Measurements from ENCODE around the gene LENEP.

The LENEP gene

DNA sequence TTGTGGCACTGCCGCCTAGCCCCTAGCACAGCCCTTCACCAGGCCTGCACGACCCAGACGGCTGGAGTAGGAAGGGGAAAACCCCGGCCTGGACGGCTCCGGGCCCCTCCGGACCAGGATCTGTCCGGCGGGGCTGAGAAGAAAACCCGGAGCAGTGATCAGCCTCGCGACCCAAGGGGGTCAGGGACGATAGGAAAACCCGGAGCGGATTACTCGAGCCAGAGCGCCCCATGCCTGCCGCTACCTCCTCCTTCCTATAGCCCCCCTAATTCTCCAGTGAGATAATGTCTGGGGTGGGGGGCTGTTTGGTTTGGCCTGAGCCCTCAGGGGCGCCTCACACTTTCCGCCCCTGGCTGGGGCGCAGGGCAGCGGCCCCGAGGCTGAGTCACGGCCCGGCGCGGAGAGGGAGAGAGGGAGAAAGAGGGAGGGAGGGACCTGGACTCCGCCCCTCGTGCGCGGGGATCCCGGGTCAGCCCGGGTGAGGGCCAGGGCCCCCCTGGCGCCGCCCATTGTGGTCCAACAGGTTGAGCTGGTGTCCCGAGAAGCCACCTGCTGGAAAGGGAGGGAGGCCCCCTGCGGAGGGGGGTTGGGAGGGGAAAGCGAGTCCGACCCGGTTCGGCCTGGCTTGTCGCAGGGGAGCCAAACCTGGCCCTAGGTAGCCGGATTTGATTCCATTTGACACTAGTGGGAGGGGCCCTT lies 7.5 kb downstream of the LENEP start:
- DNase-seq: peak; percentile 92

GRCh38 chr1:155001425-155001674 lies 8.0 kb downstream of the LENEP start:
- no peak for DNase-seq

DNA sequence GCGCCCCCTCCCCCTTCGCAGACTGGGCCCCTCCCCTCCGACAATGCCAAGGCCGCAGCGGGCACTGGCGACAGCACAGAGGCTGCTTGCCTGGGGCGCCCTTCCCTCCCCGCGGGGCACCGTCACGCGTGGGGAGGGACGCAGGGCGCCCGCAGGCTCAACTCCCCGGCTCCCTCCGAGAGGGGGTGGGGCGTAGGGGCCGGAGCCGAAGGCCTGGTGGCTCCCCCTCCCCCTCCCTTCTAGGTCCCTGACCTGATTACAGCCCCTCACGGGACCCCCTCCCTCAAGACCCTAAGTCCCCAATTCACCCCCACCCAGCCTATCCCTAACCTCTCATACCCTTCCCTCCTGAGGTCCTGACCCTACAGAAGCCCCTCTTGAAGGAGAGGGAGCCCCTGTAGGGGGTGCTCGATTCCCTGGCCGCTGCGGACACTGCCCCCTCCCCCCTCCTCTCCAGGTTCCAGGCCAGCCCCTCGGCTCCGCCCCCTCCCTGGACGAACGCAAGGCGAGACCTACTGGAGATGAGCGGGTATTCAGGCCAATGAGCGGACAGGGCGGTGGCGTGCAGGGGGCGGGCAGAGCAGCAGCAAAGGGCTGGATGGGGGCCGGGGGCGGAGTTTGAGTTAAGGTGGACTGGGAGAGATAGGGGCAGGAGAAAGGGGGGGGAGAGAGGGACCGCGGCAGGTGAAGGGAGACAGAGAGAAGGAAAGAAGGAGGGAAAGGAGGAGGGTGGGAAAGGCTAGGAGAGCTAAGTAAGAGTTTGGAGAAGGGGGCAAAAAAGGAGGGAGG lies 8.5 kb downstream of the LENEP start:
- peak; percentile 98 for DNase-seq

DNA sequence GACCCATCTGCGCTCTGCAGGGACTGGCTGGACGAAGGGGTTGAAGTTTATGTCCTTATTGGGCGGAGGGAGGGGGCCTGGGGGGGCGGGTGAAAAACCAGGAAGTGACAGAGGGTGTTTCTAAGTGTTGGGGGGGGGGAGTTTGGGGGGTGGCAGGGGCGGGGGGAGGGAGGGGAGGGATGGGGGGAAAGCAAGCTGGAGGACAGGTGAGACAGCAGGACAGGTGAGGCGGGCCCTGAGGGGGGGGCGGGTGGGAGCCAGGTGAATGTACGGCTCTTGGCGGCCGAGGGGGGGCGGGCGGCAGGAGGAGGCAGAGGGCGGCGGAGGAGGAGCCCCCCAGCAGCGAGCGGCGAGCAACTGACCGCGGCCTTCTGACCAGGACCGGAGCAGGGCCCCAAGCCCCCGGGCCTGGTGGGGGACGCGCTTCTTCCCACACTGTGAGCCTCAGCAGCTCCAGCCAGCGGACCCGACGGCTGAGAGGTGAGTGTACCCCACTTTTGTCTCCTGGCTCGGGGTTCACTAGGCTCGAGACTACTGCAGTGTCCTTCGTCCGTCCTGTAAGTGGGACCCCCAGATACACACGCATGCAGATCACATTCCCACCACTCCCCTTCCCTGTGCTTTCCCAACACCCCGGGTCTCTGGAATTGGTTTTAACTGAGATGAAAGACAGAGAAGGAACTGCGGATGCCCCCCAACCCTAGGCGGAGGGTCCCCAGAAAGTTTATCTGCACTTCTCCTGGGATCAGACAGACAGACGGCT lies 9.3 kb downstream of the LENEP start, which contains the start of gene ZBTB7B:
TSS of gene ZBTB7B (plus strand) at position 339 of the 763 bp plus-strand sequence. CDS start 11,859 bp downstream, outside the sequence.
- DNase-seq: no peak

GRCh38 chr1:155003227-155003765 lies 9.9 kb downstream of the LENEP start:
- DNase-seq: peak; percentile 70

- no peak for DNase-seq
Observed at GRCh38 chr1:155003766-155004351, 10.5 kb downstream of the LENEP start.

GRCh38 chr1:155004352-155005075 lies 11.1 kb downstream of the LENEP start:
- no peak for DNase-seq

DNA sequence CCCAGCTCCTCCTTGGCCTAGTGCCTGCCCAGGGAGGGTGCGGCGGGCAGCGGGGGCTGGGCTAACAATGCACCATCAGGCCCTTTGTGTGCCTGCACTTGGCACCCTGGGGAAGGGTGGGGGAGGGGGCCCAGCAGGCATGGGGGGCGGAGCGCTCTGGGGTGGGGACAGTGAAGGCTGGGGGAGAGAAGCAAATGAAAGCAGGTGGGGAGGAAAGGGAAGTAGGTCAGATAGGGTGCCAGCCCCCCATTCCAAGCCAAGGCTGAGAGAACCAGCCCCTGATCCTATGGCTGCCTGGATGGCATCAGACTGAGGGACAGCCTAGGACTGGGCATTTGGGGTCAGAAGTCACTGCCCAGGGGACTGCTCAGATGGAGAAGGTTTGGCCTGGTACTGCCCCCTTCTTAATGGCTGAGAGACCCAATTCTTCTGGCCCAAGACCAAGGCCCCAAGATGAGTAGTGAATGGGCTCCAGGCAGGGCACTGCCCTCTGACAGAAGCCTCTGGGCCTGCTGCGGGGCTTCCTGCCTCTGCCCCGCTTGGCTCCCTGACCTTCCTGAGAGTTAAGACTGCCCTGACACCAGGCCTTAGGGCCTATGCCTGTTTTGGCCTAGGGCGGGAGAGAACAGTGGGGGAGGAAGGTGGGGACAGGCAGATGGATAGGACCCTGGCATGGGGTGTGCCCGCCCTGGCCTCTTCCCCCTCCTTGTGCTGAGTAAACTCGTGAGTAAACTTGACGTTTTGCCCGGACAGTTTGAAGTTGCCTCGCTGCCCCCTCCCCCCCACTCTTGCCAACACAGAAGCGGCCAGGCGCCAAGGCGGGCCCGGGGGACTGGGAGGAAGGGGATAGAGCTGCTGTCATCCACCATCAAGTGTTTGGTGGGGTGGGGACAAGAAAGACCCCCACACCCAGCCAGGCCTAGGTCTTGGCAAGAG lies 12.0 kb downstream of the LENEP start:
- no peak for DNase-seq

- peak; percentile 74 for DNase-seq
Observed at GRCh38 chr1:155006601-155007101, 13.3 kb downstream of the LENEP start.

DNA sequence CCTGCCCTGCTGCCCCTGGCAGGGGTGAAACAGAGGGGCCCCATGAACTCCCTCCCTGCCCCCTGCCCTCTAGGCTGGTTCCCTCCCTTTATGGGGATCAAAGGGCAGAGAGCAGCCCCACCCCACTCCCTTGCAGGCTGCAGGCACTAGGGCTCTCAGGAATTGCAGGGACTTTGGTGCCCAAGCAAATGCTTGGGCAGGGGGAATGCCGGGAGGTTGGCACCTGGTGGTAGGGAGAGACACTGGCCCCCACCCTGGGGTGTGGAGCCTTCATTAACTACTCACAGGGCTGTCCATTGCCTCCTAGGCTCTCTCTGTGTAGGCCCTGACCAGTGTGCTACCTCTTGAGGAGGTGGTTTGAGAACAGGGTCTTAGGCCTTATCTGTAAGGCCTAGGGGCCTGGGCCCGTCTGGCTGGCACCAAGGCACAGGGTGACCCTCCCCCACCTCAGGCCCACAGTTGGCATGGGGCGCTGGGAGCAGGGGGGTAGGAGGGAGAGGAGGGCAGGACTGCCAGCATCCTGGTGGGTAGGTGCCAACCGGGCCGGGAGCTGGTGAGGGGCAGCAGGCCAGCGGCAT lies 14.0 kb downstream of the LENEP start:
- DNase-seq: no peak

GRCh38 chr1:155008015-155008941 lies 14.9 kb downstream of the LENEP start:
- DNase-seq: no peak

GRCh38 chr1:155009221-155009711 lies 15.9 kb downstream of the LENEP start:
- no peak for DNase-seq

DNA sequence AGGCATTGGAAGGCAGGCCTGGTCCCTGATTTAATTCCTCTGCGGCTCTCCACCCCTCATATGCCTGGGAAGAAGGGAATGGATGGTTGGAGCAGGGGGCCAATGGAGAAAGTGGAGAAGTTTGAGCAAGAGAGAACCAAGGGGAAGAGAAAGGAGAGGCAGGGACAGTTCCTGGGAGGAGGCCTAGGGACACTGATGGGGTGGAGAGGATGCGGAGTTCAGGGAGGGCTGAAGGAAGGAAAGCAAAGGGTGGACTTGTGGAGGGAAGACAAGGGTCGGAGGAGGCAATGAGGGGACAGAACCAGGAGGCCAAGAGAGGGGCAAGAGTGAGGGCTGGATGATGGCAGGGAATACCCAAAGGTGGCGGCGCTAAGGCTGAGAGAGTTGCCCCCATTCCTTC lies 16.4 kb downstream of the LENEP start:
- no peak for DNase-seq

DNA sequence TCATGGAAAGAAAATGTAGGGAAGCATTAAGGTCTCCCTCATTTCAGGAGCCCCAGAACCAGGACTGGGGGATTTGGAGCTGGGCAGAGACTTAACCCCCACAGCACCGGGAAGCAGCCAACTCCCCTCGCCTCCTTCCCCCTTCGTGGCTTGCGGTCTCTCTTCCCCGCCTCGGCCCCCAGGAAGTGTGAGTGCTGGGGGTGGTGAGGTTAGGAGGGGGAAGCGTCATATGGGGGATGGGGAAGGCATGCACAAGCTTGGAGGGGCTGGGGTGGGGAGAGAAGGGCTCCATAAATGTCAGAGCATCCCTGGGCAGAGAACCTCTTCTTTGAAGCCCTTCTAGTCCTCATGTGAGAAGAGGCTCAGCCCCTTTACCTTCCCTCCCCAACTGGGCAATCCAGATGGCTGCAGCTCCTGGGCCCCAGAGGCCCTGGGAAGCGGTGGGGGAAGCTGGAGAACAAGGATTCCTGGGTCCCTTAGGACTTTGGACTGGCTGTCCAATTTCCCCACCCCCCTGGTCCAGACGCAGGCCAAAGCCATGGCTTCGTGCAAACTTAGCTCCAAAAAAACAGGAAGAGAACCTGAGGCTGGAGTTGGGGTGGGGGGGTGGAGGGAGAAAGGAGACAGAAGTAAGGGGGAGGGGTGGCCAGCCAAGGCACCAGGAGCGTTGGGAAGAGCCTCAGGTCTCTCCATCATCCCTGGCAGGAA lies 17.0 kb downstream of the LENEP start:
- DNase-seq: no peak

DNA sequence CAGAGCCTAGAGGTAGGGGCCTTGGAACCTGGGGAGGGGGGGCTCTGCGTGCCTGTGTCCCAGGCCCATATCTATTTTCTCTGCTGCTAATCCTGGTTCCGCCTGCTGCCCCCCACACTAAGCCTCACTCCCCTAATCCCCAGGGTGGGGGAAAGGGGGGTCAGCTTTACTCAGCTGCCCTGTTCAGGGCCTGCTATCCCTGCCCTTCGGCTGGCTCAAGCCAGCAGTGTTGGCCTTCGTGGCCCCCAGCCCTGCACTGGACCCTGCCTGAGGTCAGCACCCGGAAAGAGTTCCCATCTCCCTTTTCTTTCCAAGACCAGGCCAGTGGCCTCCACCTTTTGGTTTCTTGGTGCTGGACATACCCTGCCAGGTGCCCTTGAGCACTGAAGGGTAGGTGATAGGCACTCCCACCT lies 17.6 kb downstream of the LENEP start:
- DNase-seq: no peak

DNA sequence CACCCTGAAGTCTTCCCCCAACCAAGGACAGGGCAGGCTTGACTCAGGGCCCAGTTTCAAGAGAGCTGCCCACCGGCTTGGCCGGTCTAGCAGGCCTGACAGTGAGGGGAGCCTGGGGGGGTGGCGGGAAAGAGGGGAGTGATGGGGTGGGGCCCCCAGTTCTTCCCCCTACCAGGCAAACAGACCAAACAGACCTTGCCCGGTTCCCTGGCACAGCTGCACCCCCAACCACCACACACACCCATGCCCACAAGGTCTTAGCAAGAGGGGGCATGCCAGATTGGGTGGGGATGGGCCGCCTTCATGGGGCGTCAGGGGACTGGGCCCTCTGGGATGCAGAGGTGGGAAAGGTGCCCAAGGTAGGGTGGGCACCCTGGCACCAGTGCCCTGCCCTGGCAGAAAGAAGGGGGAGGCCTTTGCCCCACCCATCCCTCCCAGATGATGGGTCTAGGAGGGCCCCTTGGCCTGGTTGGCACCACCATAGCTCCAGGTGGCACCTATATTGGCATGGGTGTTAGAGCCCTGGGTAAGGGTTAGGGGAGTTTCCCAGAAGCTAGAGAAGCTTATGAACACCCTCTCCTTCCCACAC lies 18.1 kb downstream of the LENEP start:
- DNase-seq: no peak

GRCh38 chr1:155012026-155012546 lies 18.7 kb downstream of the LENEP start:
- DNase-seq: no peak

Data from activated CD8-positive, alpha-beta memory T cell treated with anti-CD3 and anti-CD28 coated beads for 24 hours (primary cell).